ENCODE results near the gene PAIP2B.

GRCh38 chr2:71173096-71173495 lies 53.8 kb downstream of the PAIP2B start:
- TF ChIP-seq CTCF (IDR thresholded peaks at IDR 0.05): no peak
- no peak for TF ChIP-seq ZFX (IDR thresholded peaks at IDR 0.05; ENCODE audit: borderline replicate concordance)

Measured in 22Rv1 (cell line).